ENCODE data around the gene POLR3A. TPM values are rescaled to one million over a fixed set of nuclear protein-coding genes. Genes with fewer than 3 reads are reported as not detected.

The POLR3A gene
- polyA plus RNA-seq, 6 donors from 2014 or later, result 0.92 to 11.2 (median 6.8) TPM

DNA sequence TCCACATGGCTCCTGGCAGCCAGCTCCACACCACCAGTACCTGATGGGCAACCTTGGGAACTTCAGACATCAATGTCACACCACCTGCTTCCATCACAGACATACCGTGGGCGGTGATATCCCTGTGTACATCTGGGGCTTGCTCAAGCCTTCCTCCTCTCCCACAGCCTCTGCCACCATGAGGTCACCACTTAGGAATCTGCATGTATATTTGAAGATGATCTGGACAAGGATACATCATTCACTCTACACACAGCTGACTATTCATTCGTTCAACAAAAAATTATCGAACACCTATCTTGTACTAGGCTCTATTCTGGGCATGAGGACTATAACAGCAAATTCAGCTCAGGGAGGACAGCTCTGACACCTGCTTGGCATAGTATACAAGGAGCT, 109.6 kb downstream of the POLR3A start:
- H3K4me1 Mint-ChIP-seq, result no peaks in the 10 kb centered on the region
- H3K36me3 Mint-ChIP-seq, result no peaks in the 10 kb centered on the region
- no peaks in the 10 kb centered on the region for H3K9me3 Mint-ChIP-seq
- H3K27me3 Mint-ChIP-seq, result peaks cover 29 to 47% (median 32%) of the 10 kb centered on the region in 3 donors
- no peak overlapping the region for H3K27ac Mint-ChIP-seq
- DNase-seq (no peak), ATAC-seq (ENCODE audit: low read depth in 2 of 2) (no peak)
- H3K4me3 Mint-ChIP-seq, result no peak overlapping the region

Other genes starting within 250 kb of the POLR3A start
- under 1 TPM in 1 of 6 donors, not detected in 5; 0.09 TPM for gene DLG5, start 102.8 kb downstream of the POLR3A start, polyA plus RNA-seq (ENCODE audit: low read depth in 6 of 6)
- 1,000 to 10,000 TPM in 2 of 6 donors, 100 to 1,000 TPM in 4; 784 to 1,204 (median 985) TPM for gene RPS24, start 4.3 kb upstream of the POLR3A start, polyA plus RNA-seq (ENCODE audit: low read depth in 6 of 6)

Data from naive B cell (primary cell).